Measurements from ENCODE around the gene DUSP10.

The DUSP10 gene

GRCh38 chr1:221773383-221773782 is 31.5 kb upstream of the DUSP10 start:
- H3K9ac ChIP-seq (ENCODE audit: low read length), result no peak overlapping the region
- no peak for DNase-seq
- no peak overlapping the region for H3K4ac ChIP-seq (ENCODE audit: low read depth in 1 of 2, low read length in 2 of 2)
- no CpG with 5 or more reads among the region's 2 CpGs for WGBS
- no peak overlapping the region for H4K91ac ChIP-seq (ENCODE audit: low read length)
- H3K36me3 ChIP-seq (ENCODE audit: control insufficient read depth in 1 of 2, insufficient read depth in 2 of 2, low read depth in 1 of 2, low read length in 2 of 2), result no peaks in the 10 kb centered on the region
- no peaks in the 10 kb centered on the region for H3K9me3 ChIP-seq (ENCODE audit: control insufficient read depth, low read length)
- no peak overlapping the region for H2AK5ac ChIP-seq (ENCODE audit: low read length, severe bottlenecking)
- H2BK15ac ChIP-seq (ENCODE audit: low read depth, poor library complexity, severe bottlenecking), result no peak overlapping the region
- no peak overlapping the region for H3K23ac ChIP-seq (ENCODE audit: low read length in 2 of 2)
- H3K27ac ChIP-seq (ENCODE audit: low read length, poor library complexity, severe bottlenecking), result no peak overlapping the region
- H2BK5ac ChIP-seq (ENCODE audit: low read depth, low read length, poor library complexity, severe bottlenecking), result no peak overlapping the region
- no peak overlapping the region for H2BK120ac ChIP-seq (ENCODE audit: low read depth, low read length)
- H3K79me1 ChIP-seq (replicated peaks; ENCODE audit: low read length, poor library complexity, severe bottlenecking), result no peaks in the 10 kb centered on the region
- no peak overlapping the region for H3K18ac ChIP-seq (ENCODE audit: low read depth in 1 of 2, low read length in 2 of 2)
- H3K27me3 ChIP-seq (ENCODE audit: control insufficient read depth in 1 of 2, insufficient read depth in 1 of 2, low read length in 2 of 2), result no peaks in the 10 kb centered on the region
- H3K14ac ChIP-seq (ENCODE audit: low read length in 2 of 2), result no peak overlapping the region
- no peak overlapping the region for H3K4me3 ChIP-seq (ENCODE audit: insufficient read depth in 1 of 2, low read depth in 1 of 2, low read length in 2 of 2)
- no peak overlapping the region for H2AFZ ChIP-seq (ENCODE audit: low read depth, low read length)
- H2BK12ac ChIP-seq (ENCODE audit: low read length in 2 of 2), result no peak overlapping the region
- H3K4me2 ChIP-seq (ENCODE audit: low read length, poor library complexity, severe bottlenecking), result no peak overlapping the region
- no peaks in the 10 kb centered on the region for H3K4me1 ChIP-seq (ENCODE audit: control insufficient read depth, insufficient read depth, low read depth, low read length)
- H4K8ac ChIP-seq (ENCODE audit: low read length), result no peak overlapping the region

- Histone ChIP-seq H3K14ac (ENCODE audit: low read length in 2 of 2) (no peak overlapping the region), H3K36me3 (ENCODE audit: control insufficient read depth in 1 of 2, insufficient read depth in 2 of 2, low read depth in 1 of 2, low read length in 2 of 2) (no peaks in the 10 kb centered on the region), H3K27me3 (ENCODE audit: control insufficient read depth in 1 of 2, insufficient read depth in 1 of 2, low read length in 2 of 2) (no peaks in the 10 kb centered on the region), H3K9me3 (ENCODE audit: control insufficient read depth, low read length) (no peaks in the 10 kb centered on the region), H3K18ac (ENCODE audit: low read depth in 1 of 2, low read length in 2 of 2) (peak overlapping the region in 1 of 2 experiments; percentile 62), H4K91ac (ENCODE audit: low read length) (no peak overlapping the region), H4K8ac (ENCODE audit: low read length) (peak overlapping the region; percentile 72), H3K79me1 (replicated peaks; ENCODE audit: low read length, poor library complexity, severe bottlenecking) (no peaks in the 10 kb centered on the region), H3K9ac (ENCODE audit: low read length) (no peak overlapping the region), H2BK5ac (ENCODE audit: low read depth, low read length, poor library complexity, severe bottlenecking) (no peak overlapping the region), H3K27ac (ENCODE audit: low read length, poor library complexity, severe bottlenecking) (no peak overlapping the region), H3K4me3 (ENCODE audit: insufficient read depth in 1 of 2, low read depth in 1 of 2, low read length in 2 of 2) (no peak overlapping the region), H3K23ac (ENCODE audit: low read length in 2 of 2) (no peak overlapping the region), H2BK120ac (ENCODE audit: low read depth, low read length) (no peak overlapping the region), H3K4ac (ENCODE audit: low read depth in 1 of 2, low read length in 2 of 2) (no peak overlapping the region), H3K4me1 (ENCODE audit: control insufficient read depth, insufficient read depth, low read depth, low read length) (no peaks in the 10 kb centered on the region), H2AK5ac (ENCODE audit: low read length, severe bottlenecking) (no peak overlapping the region), H2BK15ac (ENCODE audit: low read depth, poor library complexity, severe bottlenecking) (no peak overlapping the region), H3K4me2 (ENCODE audit: low read length, poor library complexity, severe bottlenecking) (no peak overlapping the region), H2AFZ (ENCODE audit: low read depth, low read length) (no peak overlapping the region), H2BK12ac (ENCODE audit: low read length in 2 of 2) (peak overlapping the region in 1 of 2 experiments; percentile 39)
- DNase-seq, result peak; percentile 55
- WGBS, result 58% methylated on average over 2 of the region's 3 CpGs
Observed at GRCh38 chr1:221772117-221772516, 30.2 kb upstream of the DUSP10 start.

GRCh38 chr1:221768444-221769066 is 26.7 kb upstream of the DUSP10 start:
- no peaks in the 10 kb centered on the region for H3K4me1 ChIP-seq (ENCODE audit: control insufficient read depth, insufficient read depth, low read depth, low read length)
- H4K91ac ChIP-seq (ENCODE audit: low read length), result no peak overlapping the region
- no peak overlapping the region for H2BK5ac ChIP-seq (ENCODE audit: low read depth, low read length, poor library complexity, severe bottlenecking)
- no peak overlapping the region for H3K4me3 ChIP-seq (ENCODE audit: insufficient read depth in 1 of 2, low read depth in 1 of 2, low read length in 2 of 2)
- WGBS, result 100% methylated on average over 2 of the region's 5 CpGs
- no peak overlapping the region for H2BK12ac ChIP-seq (ENCODE audit: low read length in 2 of 2)
- no peaks in the 10 kb centered on the region for H3K27me3 ChIP-seq (ENCODE audit: control insufficient read depth in 1 of 2, insufficient read depth in 1 of 2, low read length in 2 of 2)
- H3K27ac ChIP-seq (ENCODE audit: low read length, poor library complexity, severe bottlenecking), result no peak overlapping the region
- H3K9ac ChIP-seq (ENCODE audit: low read length), result no peak overlapping the region
- H3K14ac ChIP-seq (ENCODE audit: low read length in 2 of 2), result no peak overlapping the region
- no peak overlapping the region for H2BK120ac ChIP-seq (ENCODE audit: low read depth, low read length)
- DNase-seq, result no peak
- no peak overlapping the region for H3K23ac ChIP-seq (ENCODE audit: low read length in 2 of 2)
- no peak overlapping the region for H2BK15ac ChIP-seq (ENCODE audit: low read depth, poor library complexity, severe bottlenecking)
- H2AFZ ChIP-seq (ENCODE audit: low read depth, low read length), result no peak overlapping the region
- H3K4me2 ChIP-seq (ENCODE audit: low read length, poor library complexity, severe bottlenecking), result no peak overlapping the region
- H4K8ac ChIP-seq (ENCODE audit: low read length), result no peak overlapping the region
- H3K9me3 ChIP-seq (ENCODE audit: control insufficient read depth, low read length), result no peaks in the 10 kb centered on the region
- no peaks in the 10 kb centered on the region for H3K79me1 ChIP-seq (replicated peaks; ENCODE audit: low read length, poor library complexity, severe bottlenecking)
- H3K36me3 ChIP-seq (ENCODE audit: control insufficient read depth in 1 of 2, insufficient read depth in 2 of 2, low read depth in 1 of 2, low read length in 2 of 2), result no peaks in the 10 kb centered on the region
- H3K4ac ChIP-seq (ENCODE audit: low read depth in 1 of 2, low read length in 2 of 2), result no peak overlapping the region
- H3K18ac ChIP-seq (ENCODE audit: low read depth in 1 of 2, low read length in 2 of 2), result no peak overlapping the region
- no peak overlapping the region for H2AK5ac ChIP-seq (ENCODE audit: low read length, severe bottlenecking)

GRCh38 chr1:221766210-221766609 is 24.3 kb upstream of the DUSP10 start:
- H2BK15ac ChIP-seq (ENCODE audit: low read depth, poor library complexity, severe bottlenecking), result no peak overlapping the region
- H3K4ac ChIP-seq (ENCODE audit: low read depth in 1 of 2, low read length in 2 of 2), result no peak overlapping the region
- no peak overlapping the region for H2BK12ac ChIP-seq (ENCODE audit: low read length in 2 of 2)
- no peak overlapping the region for H4K91ac ChIP-seq (ENCODE audit: low read length)
- no peak overlapping the region for H3K9ac ChIP-seq (ENCODE audit: low read length)
- H2BK5ac ChIP-seq (ENCODE audit: low read depth, low read length, poor library complexity, severe bottlenecking), result no peak overlapping the region
- H3K9me3 ChIP-seq (ENCODE audit: control insufficient read depth, low read length), result no peaks in the 10 kb centered on the region
- H2AFZ ChIP-seq (ENCODE audit: low read depth, low read length), result no peak overlapping the region
- WGBS, result 25% methylated on average over 1 of the region's 1 CpG
- H2AK5ac ChIP-seq (ENCODE audit: low read length, severe bottlenecking), result no peak overlapping the region
- no peaks in the 10 kb centered on the region for H3K36me3 ChIP-seq (ENCODE audit: control insufficient read depth in 1 of 2, insufficient read depth in 2 of 2, low read depth in 1 of 2, low read length in 2 of 2)
- H3K4me1 ChIP-seq (ENCODE audit: control insufficient read depth, insufficient read depth, low read depth, low read length), result no peaks in the 10 kb centered on the region
- H3K27ac ChIP-seq (ENCODE audit: low read length, poor library complexity, severe bottlenecking), result no peak overlapping the region
- H3K14ac ChIP-seq (ENCODE audit: low read length in 2 of 2), result no peak overlapping the region
- no peaks in the 10 kb centered on the region for H3K27me3 ChIP-seq (ENCODE audit: control insufficient read depth in 1 of 2, insufficient read depth in 1 of 2, low read length in 2 of 2)
- H3K18ac ChIP-seq (ENCODE audit: low read depth in 1 of 2, low read length in 2 of 2), result no peak overlapping the region
- H4K8ac ChIP-seq (ENCODE audit: low read length), result no peak overlapping the region
- no peak overlapping the region for H3K23ac ChIP-seq (ENCODE audit: low read length in 2 of 2)
- peak; percentile 17 for DNase-seq
- no peak overlapping the region for H3K4me3 ChIP-seq (ENCODE audit: insufficient read depth in 1 of 2, low read depth in 1 of 2, low read length in 2 of 2)
- H3K79me1 ChIP-seq (replicated peaks; ENCODE audit: low read length, poor library complexity, severe bottlenecking), result no peaks in the 10 kb centered on the region
- no peak overlapping the region for H3K4me2 ChIP-seq (ENCODE audit: low read length, poor library complexity, severe bottlenecking)
- no peak overlapping the region for H2BK120ac ChIP-seq (ENCODE audit: low read depth, low read length)

Data from mesenchymal stem cell (in vitro differentiated cells and primary cell).